Neuron (in vitro differentiated cells): ENCODE measurements around the gene B3GAT3.

Experiments
- H2AFZ ChIP-seq: one replicate; pipeline ENCODE4 v1.6.1; 2013; ENCODE audit warnings: low read depth, mild to moderate bottlenecking, inconsistent platforms, low read length, moderate library complexity
- H3K27me3 ChIP-seq: one replicate; pipeline ENCODE4 v1.6.1; 2013; ENCODE audit warnings: low read length; ENCODE audit not compliant: insufficient read depth
- H3K36me3 ChIP-seq: one replicate; pipeline ENCODE4 v1.6.1; 2013; ENCODE audit warnings: low read length; ENCODE audit not compliant: insufficient read depth
- H3K4me1 ChIP-seq: one replicate; pipeline ENCODE4 v1.6.1; 2013; ENCODE audit warnings: low read length; ENCODE audit not compliant: insufficient read depth
- H3K4me3 ChIP-seq: 2 replicates; pipeline ENCODE4 v1.5.1; 2013; ENCODE audit warnings: mild to moderate bottlenecking, low read length, moderate library complexity
- H3K9me3 ChIP-seq: one replicate; pipeline ENCODE4 v1.6.1; 2013; ENCODE audit warnings: low read length

B3GAT3 gene

GRCh38 chr11:62621567-62622470, at the start of gene B3GAT3:
Gene B3GAT3 (minus strand): TSS chr11:62621986. CDS start chr11:62621947, 39 bp downstream.
- Histone ChIP-seq H3K36me3 (peaks cover 29% of the 10 kb centered on the region), H3K4me1 (peaks cover 11% of the 10 kb centered on the region), H3K4me3 (peak within 1 kb of the TSS; percentile 82), H3K9me3 (no peaks in the 10 kb centered on the region), H3K27me3 (no peaks in the 10 kb centered on the region), H2AFZ (peak within 1 kb of the TSS; percentile 27)

- H2AFZ ChIP-seq = peak overlapping the region; percentile 56
- no peaks in the 10 kb centered on the region for H3K9me3 ChIP-seq
- peaks cover 21% of the 10 kb centered on the region for H3K4me1 ChIP-seq
- H3K4me3 ChIP-seq = peak overlapping the region; percentile 83
- peaks cover 26% of the 10 kb centered on the region for H3K36me3 ChIP-seq
- no peaks in the 10 kb centered on the region for H3K27me3 ChIP-seq
These were observed 49.4 kb upstream of the B3GAT3 start for GRCh38 chr11:62671236-62671607.

- no peak overlapping the region for H3K4me3 ChIP-seq
- peaks cover 29% of the 10 kb centered on the region for H3K4me1 ChIP-seq
- H3K36me3 ChIP-seq = peaks cover 24% of the 10 kb centered on the region
- no peak overlapping the region for H2AFZ ChIP-seq
- H3K9me3 ChIP-seq = no peaks in the 10 kb centered on the region
- no peaks in the 10 kb centered on the region for H3K27me3 ChIP-seq
These were observed 47.8 kb upstream of the B3GAT3 start for GRCh38 chr11:62669420-62670161.

- Histone ChIP-seq H3K27me3 (no peaks in the 10 kb centered on the region), H3K9me3 (no peaks in the 10 kb centered on the region), H2AFZ (no peak overlapping the region), H3K36me3 (peaks cover 22% of the 10 kb centered on the region), H3K4me3 (no peak overlapping the region), H3K4me1 (peaks cover 31% of the 10 kb centered on the region)
These were observed 45.7 kb upstream of the B3GAT3 start for GRCh38 chr11:62667460-62667859.

GRCh38 chr11:62666259-62666926, 44.6 kb upstream of the B3GAT3 start:
- H3K27me3 ChIP-seq = no peaks in the 10 kb centered on the region

GRCh38 chr11:62665599-62666258, 43.9 kb upstream of the B3GAT3 start:
- Histone ChIP-seq H2AFZ (no peak overlapping the region), H3K4me1 (peaks cover 18% of the 10 kb centered on the region)

More at GRCh38 chr11:62666259-62666926, 44.6 kb upstream of the B3GAT3 start:
- Histone ChIP-seq H2AFZ (no peak overlapping the region), H3K36me3 (peaks cover 28% of the 10 kb centered on the region), H3K4me3 (peak overlapping the region; percentile 92), H3K4me1 (peaks cover 23% of the 10 kb centered on the region), H3K9me3 (no peaks in the 10 kb centered on the region)

GRCh38 chr11:62665075-62665598, 43.4 kb upstream of the B3GAT3 start, which contains the start of the genes C11orf98 and CSKMT:
Gene C11orf98 (minus strand): TSS chr11:62665210. CDS start chr11:62665169, 41 bp downstream.
Gene CSKMT (plus strand): TSS chr11:62665312. CDS start chr11:62665880, 568 bp downstream.
- peaks cover 29% of the 10 kb centered on the region for H3K36me3 ChIP-seq
- peak within 1 kb of the TSS; percentile 30 for H2AFZ ChIP-seq
- no peaks in the 10 kb centered on the region for H3K9me3 ChIP-seq
- peaks cover 18% of the 10 kb centered on the region for H3K4me1 ChIP-seq
- peak within 1 kb of the TSS; percentile 92 for H3K4me3 ChIP-seq
- H3K27me3 ChIP-seq = no peaks in the 10 kb centered on the region

More at GRCh38 chr11:62665599-62666258, 43.9 kb upstream of the B3GAT3 start:
- Histone ChIP-seq H3K4me3 (peak overlapping the region; percentile 92), H3K9me3 (no peaks in the 10 kb centered on the region), H3K27me3 (no peaks in the 10 kb centered on the region), H3K36me3 (peaks cover 28% of the 10 kb centered on the region)

- H2AFZ ChIP-seq = peak overlapping the region; percentile 30
- H3K4me1 ChIP-seq = peaks cover 18% of the 10 kb centered on the region
- H3K36me3 ChIP-seq = peaks cover 29% of the 10 kb centered on the region
These were observed 42.8 kb upstream of the B3GAT3 start for GRCh38 chr11:62664405-62665074.

GRCh38 chr11:62656796-62657429, 35.1 kb upstream of the B3GAT3 start:
- Histone ChIP-seq H2AFZ (no peak overlapping the region), H3K4me1 (peaks cover 11% of the 10 kb centered on the region), H3K27me3 (no peaks in the 10 kb centered on the region), H3K4me3 (no peak overlapping the region), H3K36me3 (peaks cover 1% of the 10 kb centered on the region), H3K9me3 (no peaks in the 10 kb centered on the region)

More at GRCh38 chr11:62664405-62665074, 42.8 kb upstream of the B3GAT3 start:
- no peaks in the 10 kb centered on the region for H3K27me3 ChIP-seq
- peak overlapping the region; percentile 92 for H3K4me3 ChIP-seq
- H3K9me3 ChIP-seq = no peaks in the 10 kb centered on the region

GRCh38 chr11:62654297-62654696, 32.5 kb upstream of the B3GAT3 start:
- Histone ChIP-seq H3K36me3 (peaks cover 6% of the 10 kb centered on the region), H2AFZ (no peak overlapping the region), H3K9me3 (no peaks in the 10 kb centered on the region), H3K27me3 (no peaks in the 10 kb centered on the region), H3K4me1 (peaks cover 14% of the 10 kb centered on the region), H3K4me3 (no peak overlapping the region)

- H3K27me3 ChIP-seq = no peaks in the 10 kb centered on the region
- H2AFZ ChIP-seq = peak overlapping the region; percentile 64
- H3K9me3 ChIP-seq = no peaks in the 10 kb centered on the region
- H3K4me1 ChIP-seq = peaks cover 17% of the 10 kb centered on the region
- peaks cover 22% of the 10 kb centered on the region for H3K36me3 ChIP-seq
- peak overlapping the region; percentile 96 for H3K4me3 ChIP-seq
These were observed 30.6 kb upstream of the B3GAT3 start for GRCh38 chr11:62652161-62653006.
